Neuronal stem cell (in vitro differentiated cells): ENCODE measurements around the gene RNASEH2B.

Experiments used
- DNase-seq: peaks from one replicate; pipeline ENCODE4 v3.0.0-alpha.2; 2013; ENCODE audit warnings: low spot score
- H2AFZ ChIP-seq: one replicate; pipeline ENCODE4 v1.6.1; 2013; ENCODE audit warnings: mild to moderate bottlenecking, low read length, inconsistent platforms
- H2AK5ac ChIP-seq: 2 replicates; pipeline ENCODE4 v1.6.1; 2013; ENCODE audit warnings: low read depth, mild to moderate bottlenecking, inconsistent platforms, low read length, moderate library complexity, mixed read lengths
- H2BK120ac ChIP-seq: 2 replicates; pipeline ENCODE4 v1.6.1; 2013; ENCODE audit warnings: low read depth, mild to moderate bottlenecking, inconsistent platforms, low read length, moderate library complexity, mixed read lengths
- H2BK12ac ChIP-seq: one replicate; pipeline ENCODE4 v1.6.1; 2013; ENCODE audit warnings: low read length, inconsistent platforms
- H2BK15ac ChIP-seq: 2 replicates; pipeline ENCODE4 v1.6.1; 2013; ENCODE audit warnings: mild to moderate bottlenecking, low read length, inconsistent platforms, mixed read lengths
- H2BK5ac ChIP-seq: one replicate; pipeline ENCODE4 v1.6.1; 2013; ENCODE audit warnings: inconsistent platforms, mild to moderate bottlenecking, low read length, moderate library complexity
- H3K14ac ChIP-seq: one replicate; pipeline ENCODE4 v1.6.1; 2013; ENCODE audit warnings: low read length, inconsistent platforms
- H3K18ac ChIP-seq: 2 replicates; pipeline ENCODE4 v1.6.1; 2013; ENCODE audit warnings: low read length, inconsistent platforms
- H3K23ac ChIP-seq: 2 replicates; pipeline ENCODE4 v1.6.1; 2013; ENCODE audit warnings: low read depth, mild to moderate bottlenecking, mixed read lengths, low read length, inconsistent platforms; ENCODE audit not compliant: poor library complexity
- H3K27ac ChIP-seq: replicated peaks from 3 replicates; pipeline ENCODE4 v1.5.1; 2013; ENCODE audit warnings: low read length, inconsistent platforms
- H3K27me3 ChIP-seq, 3 experiments: 2 replicates each; pipeline ENCODE4 v1.6.1; 2013; ENCODE audit warnings: low read length in 3 of 3, mild to moderate bottlenecking in 2 of 3, inconsistent platforms in 1 of 3, low read depth in 1 of 3, mixed read lengths in 1 of 3, moderate library complexity in 1 of 3; ENCODE audit not compliant: control insufficient read depth in 3 of 3, insufficient read depth in 3 of 3
- H3K36me3 ChIP-seq, 2 donors: replicated peaks in 1 of 2; 2 replicates each; pipeline ENCODE4 v1.6.1; 2013; ENCODE audit warnings: low read length in 2 of 2; ENCODE audit not compliant: control insufficient read depth in 2 of 2, insufficient read depth in 2 of 2
- H3K4ac ChIP-seq: 2 replicates; pipeline ENCODE4 v1.6.1; 2013; ENCODE audit warnings: inconsistent platforms, mild to moderate bottlenecking, low read length, moderate library complexity
- H3K4me1 ChIP-seq, 2 donors: 1 replicate in 1 of 2; 2 replicates in 1 of 2; pipeline ENCODE4 v1.6.1; 2013; ENCODE audit warnings: low read length in 2 of 2, low read depth in 1 of 2; ENCODE audit not compliant: control insufficient read depth in 2 of 2, insufficient read depth in 1 of 2
- H3K4me2 ChIP-seq: one replicate; pipeline ENCODE4 v1.6.1; 2013; ENCODE audit warnings: mild to moderate bottlenecking, low read length, inconsistent platforms; ENCODE audit not compliant: insufficient read depth, poor library complexity, severe bottlenecking
- H3K4me3 ChIP-seq, 2 donors: 2 replicates each; pipeline ENCODE4 v1.5.1; 2013; ENCODE audit warnings: low read length in 2 of 2, mild to moderate bottlenecking in 2 of 2, inconsistent platforms in 1 of 2, moderate library complexity in 1 of 2
- H3K79me1 ChIP-seq: one replicate; pipeline ENCODE4 v1.6.1; 2013; ENCODE audit warnings: low read depth, mild to moderate bottlenecking, inconsistent platforms, low read length, moderate library complexity
- H3K9ac ChIP-seq: one replicate; pipeline ENCODE4 v1.6.1; 2013; ENCODE audit warnings: mild to moderate bottlenecking, low read depth, low read length, inconsistent platforms; ENCODE audit not compliant: poor library complexity
- H3K9me3 ChIP-seq, 2 donors: replicated peaks in 1 of 2; 2 replicates each; pipeline versions ENCODE3 to v1.6.1; 2013; ENCODE audit warnings: low read length in 2 of 2, mild to moderate bottlenecking in 2 of 2, inconsistent platforms in 1 of 2, low read depth in 1 of 2, mixed read lengths in 1 of 2, moderate library complexity in 1 of 2; ENCODE audit not compliant: control insufficient read depth in 2 of 2, insufficient read depth in 1 of 2
- H4K8ac ChIP-seq: one replicate; pipeline ENCODE4 v1.6.1; 2013; ENCODE audit warnings: low read depth, mild to moderate bottlenecking, inconsistent platforms, low read length, moderate library complexity
- H4K91ac ChIP-seq: one replicate; pipeline ENCODE4 v1.6.1; 2013; ENCODE audit warnings: low read length, low read depth, mild to moderate bottlenecking, inconsistent platforms; ENCODE audit not compliant: poor library complexity
- WGBS, 2 donors: extraction: QIAGEN DNeasy Blood & Tissue Kit; methylation state at CpG; one replicate each; pipeline ENCODE4 v1.1.7; 2013; ENCODE audit warnings: missing lambda C conversion rate in 2 of 2, mixed read lengths in 1 of 2; ENCODE audit not compliant: insufficient read length in 2 of 2, insufficient replicate concordance in 1 of 2; ENCODE audit errors: extremely low coverage in 2 of 2; 5-methylcytosine and 5-hydroxymethylcytosine counted together

The RNASEH2B gene

DNA sequence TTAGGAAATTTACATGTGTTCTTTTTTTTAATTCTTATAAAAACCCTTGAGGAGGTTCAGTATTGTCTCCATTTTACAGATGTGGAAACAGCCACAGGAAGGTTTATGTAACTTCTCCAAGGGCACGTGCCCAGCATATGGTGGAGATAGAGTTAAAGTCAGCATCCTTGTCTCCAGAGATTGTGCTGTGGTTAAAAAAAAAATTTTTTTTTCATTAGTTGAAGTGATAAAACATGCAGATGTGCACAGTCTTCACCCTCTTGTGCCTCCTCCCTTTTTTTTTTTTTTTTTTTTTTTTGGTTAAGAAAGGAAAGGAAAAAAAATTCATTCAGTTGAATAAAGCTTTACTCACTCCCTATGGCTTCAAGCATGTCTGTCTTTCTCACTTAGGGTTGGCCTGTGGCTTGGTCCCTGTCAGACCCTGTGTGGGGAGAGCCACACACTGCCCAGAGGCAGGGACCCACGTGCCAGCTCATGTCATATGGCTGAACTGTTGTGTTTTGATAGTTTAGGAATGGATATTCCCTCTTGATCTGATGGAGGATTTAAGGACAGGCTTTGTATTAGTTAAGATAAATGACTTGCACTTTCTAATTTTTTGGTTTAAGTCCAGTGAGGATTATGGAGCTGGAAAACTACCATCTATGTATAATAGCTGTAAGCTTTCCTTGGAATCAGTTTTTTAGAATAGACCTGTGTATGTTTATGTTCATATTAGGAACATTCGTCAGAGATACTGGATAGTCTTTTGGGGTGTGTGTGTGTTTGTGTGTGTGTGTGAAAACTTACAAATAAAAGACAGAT lies 19.3 kb downstream of the RNASEH2B start:
- Histone ChIP-seq H3K18ac (no peak overlapping the region), H4K8ac (no peak overlapping the region), H3K4me3 (no peak overlapping the region), H2BK5ac (no peak overlapping the region), H3K4me2 (no peak overlapping the region), H3K79me1 (no peaks in the 10 kb centered on the region), H3K4ac (no peak overlapping the region), H3K9me3 (peaks cover 0 to 15% of the 10 kb centered on the region in 2 donors), H3K36me3 (no peaks in the 10 kb centered on the region), H3K27ac (no peak overlapping the region), H2AK5ac (no peak overlapping the region), H2AFZ (no peak overlapping the region), H3K23ac (no peak overlapping the region), H3K14ac (no peak overlapping the region), H3K9ac (no peak overlapping the region), H3K4me1 (peaks cover 0 to 3% of the 10 kb centered on the region in 2 donors), H4K91ac (no peak overlapping the region), H2BK120ac (no peak overlapping the region), H3K27me3 (no peaks in the 10 kb centered on the region), H2BK15ac (no peak overlapping the region), H2BK12ac (no peak overlapping the region)
- no peak for DNase-seq
- no CpG with 5 or more reads among the region's 3 CpGs for WGBS, 2 donors

DNA sequence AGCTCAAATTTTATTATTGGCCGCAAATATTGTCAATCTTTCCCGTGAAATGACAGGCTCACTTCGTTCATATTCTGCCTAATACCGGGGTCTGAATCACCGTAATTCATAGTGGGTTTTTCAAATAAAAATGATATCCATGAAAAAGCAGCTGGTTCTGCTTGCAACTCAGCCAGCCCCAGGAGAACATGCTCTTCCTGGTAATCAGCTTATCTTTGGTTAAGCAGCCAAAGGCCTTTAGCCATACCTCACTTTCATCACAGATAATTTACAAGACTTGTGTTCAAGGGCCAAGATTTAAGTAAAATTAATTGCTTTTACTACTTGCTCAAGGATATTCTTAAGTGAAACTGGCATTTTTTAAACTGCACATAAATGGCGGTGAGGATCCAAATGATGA lies 22.5 kb downstream of the RNASEH2B start:
- Histone ChIP-seq H3K27ac (no peak overlapping the region), H3K79me1 (no peaks in the 10 kb centered on the region), H2BK15ac (no peak overlapping the region), H3K14ac (no peak overlapping the region), H3K9ac (no peak overlapping the region), H3K36me3 (peaks cover 0 to 7% of the 10 kb centered on the region in 2 donors), H3K4me3 (no peak overlapping the region), H2BK5ac (no peak overlapping the region), H4K8ac (no peak overlapping the region), H2AFZ (no peak overlapping the region), H3K4me2 (no peak overlapping the region), H3K4ac (no peak overlapping the region), H3K23ac (no peak overlapping the region), H3K9me3 (no peaks in the 10 kb centered on the region), H3K4me1 (peaks cover 0 to 3% of the 10 kb centered on the region in 2 donors), H2BK12ac (no peak overlapping the region), H3K18ac (no peak overlapping the region), H4K91ac (no peak overlapping the region), H3K27me3 (no peaks in the 10 kb centered on the region), H2AK5ac (no peak overlapping the region), H2BK120ac (no peak overlapping the region)
- no peak for DNase-seq
- WGBS, 2 donors = no CpG with 5 or more reads among the region's 6 CpGs

- Histone ChIP-seq H3K4ac (no peak overlapping the region), H2AFZ (no peak overlapping the region), H2BK5ac (no peak overlapping the region), H3K14ac (no peak overlapping the region), H4K91ac (no peak overlapping the region), H3K4me2 (no peak overlapping the region), H3K27me3 (no peaks in the 10 kb centered on the region), H4K8ac (no peak overlapping the region), H2BK120ac (no peak overlapping the region), H2AK5ac (no peak overlapping the region), H3K79me1 (no peaks in the 10 kb centered on the region), H3K27ac (no peak overlapping the region), H3K9me3 (peaks cover 0 to 4% of the 10 kb centered on the region in 2 donors), H3K9ac (no peak overlapping the region), H2BK12ac (no peak overlapping the region), H3K4me3 (no peak overlapping the region), H2BK15ac (no peak overlapping the region), H3K23ac (no peak overlapping the region), H3K36me3 (peaks cover 0 to 7% of the 10 kb centered on the region in 2 donors), H3K18ac (no peak overlapping the region), H3K4me1 (peaks cover 0 to 3% of the 10 kb centered on the region in 2 donors)
- DNase-seq = no peak
- no CpG with 5 or more reads among the region's 5 CpGs for WGBS, 2 donors
These were observed 25.3 kb downstream of the RNASEH2B start for GRCh38 chr13:50934735-50935435.

- Histone ChIP-seq H3K4ac (no peak overlapping the region), H2AFZ (no peak overlapping the region), H2BK120ac (no peak overlapping the region), H3K18ac (no peak overlapping the region), H3K9me3 (peaks cover 0 to 4% of the 10 kb centered on the region in 2 donors), H3K27ac (no peak overlapping the region), H4K8ac (no peak overlapping the region), H2BK12ac (no peak overlapping the region), H3K27me3 (no peaks in the 10 kb centered on the region), H2BK15ac (no peak overlapping the region), H3K4me3 (no peak overlapping the region), H3K14ac (no peak overlapping the region), H3K79me1 (no peaks in the 10 kb centered on the region), H2AK5ac (no peak overlapping the region), H3K4me1 (peaks cover 0 to 1% of the 10 kb centered on the region in 2 donors), H2BK5ac (no peak overlapping the region), H3K4me2 (no peak overlapping the region), H4K91ac (no peak overlapping the region), H3K9ac (no peak overlapping the region), H3K23ac (no peak overlapping the region), H3K36me3 (peaks cover 0 to 7% of the 10 kb centered on the region in 2 donors)
- WGBS, 2 donors = no CpG with 5 or more reads among the region's 2 CpGs
- DNase-seq = no peak
These were observed 27.1 kb downstream of the RNASEH2B start for GRCh38 chr13:50936679-50937078.
